Liver (tissue), 9 donors: ENCODE data around the gene MS4A6A. TPM values are rescaled to one million over a fixed set of nuclear protein-coding genes. Genes with fewer than 3 reads are reported as not detected.
"Not testable (repeated sequence)": the region's sequence is repeated elsewhere in the genome, so short reads cannot be mapped to it uniquely, and the experiment has no call there.

Experiments
- DNase-seq: peaks from one replicate; pipeline ENCODE4 v3.0.0-alpha.2; 2017; ENCODE audit warnings: low spot score
- H3K27ac ChIP-seq, 2 donors: one replicate each; pipeline ENCODE4 v1.7.0; 2013; ENCODE audit warnings: inconsistent platforms in 2 of 2, low read length in 2 of 2, control low read depth in 1 of 2, low read depth in 1 of 2, mild to moderate bottlenecking in 1 of 2
- H3K27me3 ChIP-seq, 4 donors: one replicate each; pipeline versions ENCODE4 v1.6.1 to v1.7.0; 2013; ENCODE audit warnings: low read length in 3 of 4, inconsistent platforms in 1 of 4, mild to moderate bottlenecking in 1 of 4, moderate library complexity in 1 of 4; ENCODE audit not compliant: control insufficient read depth in 4 of 4, insufficient read depth in 4 of 4
- H3K36me3 ChIP-seq, 4 donors: one replicate each; pipeline versions ENCODE4 v1.6.1 to v1.7.0; 2013; ENCODE audit warnings: low read length in 3 of 4, mild to moderate bottlenecking in 3 of 4, low read depth in 1 of 4, moderate library complexity in 1 of 4; ENCODE audit not compliant: control insufficient read depth in 4 of 4, insufficient read depth in 3 of 4
- H3K4me1 ChIP-seq, 4 donors: one replicate each; pipeline versions ENCODE4 v1.6.1 to v1.7.0; 2013; ENCODE audit warnings: low read length in 3 of 4, mild to moderate bottlenecking in 3 of 4, moderate library complexity in 1 of 4; ENCODE audit not compliant: control insufficient read depth in 4 of 4, insufficient read depth in 4 of 4
- H3K4me3 ChIP-seq, 3 donors: one replicate each; pipeline versions ENCODE4 v1.6.1 to v1.7.0; 2013; ENCODE audit warnings: low read length in 3 of 3, control low read depth in 1 of 3, low read depth in 1 of 3, mild to moderate bottlenecking in 1 of 3
- H3K9ac ChIP-seq, 2 donors: one replicate each; pipeline ENCODE4 v1.7.0; 2013; ENCODE audit warnings: low read length in 2 of 2, mild to moderate bottlenecking in 2 of 2, moderate library complexity in 2 of 2, control low read depth in 1 of 2, low read depth in 1 of 2
- H3K9me3 ChIP-seq, 4 donors: one replicate each; pipeline versions ENCODE4 v1.6.1 to v1.7.0; 2013; ENCODE audit warnings: low read length in 3 of 4; ENCODE audit not compliant: control insufficient read depth in 4 of 4
- ATF3 ChIP-seq: IDR thresholded peaks from 2 replicates; pipeline ENCODE4 v1.6.1; 2016; ENCODE audit warnings: antibody characterized with exemption
- CTCF ChIP-seq: fragments of 150-350 bp; IDR thresholded peaks from 2 replicates; pipeline ENCODE4 v1.5.1; 2017; ENCODE audit warnings: improper control_type of control experiment, low read depth, low read length; ENCODE audit not compliant: missing input control
- EGR1 ChIP-seq, 2 donors: IDR thresholded peaks; 2 replicates each; pipeline ENCODE4 v1.6.1; 2016 to 2018; ENCODE audit warnings: antibody characterized with exemption in 2 of 2, low read depth in 2 of 2
- FOXA1 ChIP-seq: IDR thresholded peaks from 2 replicates; pipeline ENCODE4 v1.6.1; 2016; ENCODE audit warnings: antibody characterized with exemption
- FOXA2 ChIP-seq: IDR thresholded peaks from 2 replicates; pipeline ENCODE4 v1.6.1; 2016; ENCODE audit warnings: antibody characterized with exemption
- GABPA ChIP-seq, 2 donors: IDR thresholded peaks in 1 of 2; conservative IDR thresholded peaks in 1 of 2; 2 replicates each; pipeline ENCODE4 v1.6.1; 2016; ENCODE audit warnings: antibody characterized with exemption in 2 of 2, mild to moderate bottlenecking in 1 of 2, moderate library complexity in 1 of 2
- HNF4A ChIP-seq, 2 donors: conservative IDR thresholded peaks; 2 replicates each; pipeline ENCODE4 v1.6.1; 2016; ENCODE audit warnings: antibody characterized with exemption in 2 of 2, mild to moderate bottlenecking in 2 of 2
- NR2F2 ChIP-seq: IDR thresholded peaks from 2 replicates; pipeline ENCODE4 v1.6.1; 2016; ENCODE audit warnings: antibody characterized with exemption
- REST ChIP-seq: IDR thresholded peaks from 2 replicates; pipeline ENCODE4 v1.6.1; 2016; ENCODE audit warnings: antibody characterized with exemption, mild to moderate bottlenecking
- RXRA ChIP-seq, 2 donors: IDR thresholded peaks; 2 replicates each; pipeline ENCODE4 v1.6.1; 2017 to 2018; ENCODE audit warnings: antibody characterized with exemption in 2 of 2, mild to moderate bottlenecking in 1 of 2
- SP1 ChIP-seq: IDR thresholded peaks from 2 replicates; pipeline ENCODE4 v1.6.1; 2018; ENCODE audit warnings: antibody characterized with exemption, mild to moderate bottlenecking
- TAF1 ChIP-seq: conservative IDR thresholded peaks from 2 replicates; pipeline ENCODE4 v1.6.1; 2016; ENCODE audit warnings: antibody characterized with exemption, mild to moderate bottlenecking
- YY1 ChIP-seq: IDR thresholded peaks from 2 replicates; pipeline ENCODE4 v1.6.1; 2016; ENCODE audit warnings: antibody characterized with exemption, mild to moderate bottlenecking
- ZBTB33 ChIP-seq: IDR thresholded peaks from 2 replicates; pipeline ENCODE4 v1.6.1; 2016; ENCODE audit warnings: antibody characterized with exemption
- WGBS: extraction: QIAGEN DNeasy Blood & Tissue Kit; methylation state at CpG from one replicate; pipeline ENCODE4 v1.1.7; 2013; 5-methylcytosine and 5-hydroxymethylcytosine counted together
- polyA plus RNA-seq, 2 donors: library from polyadenylated mRNA; stranded (reverse) in 1 of 2; unstranded in 1 of 2; fragments of 200-250 nt in 1 of 2; fragments of >200 nt in 1 of 2; fragmentation: Nextera tagmentation in 1 of 2; extraction: Ambion mirVana in 1 of 2; gene quantifications; one replicate each; pipeline versions ENCODE4 v1.2.1 to v1.2.3, GENCODE V29; 2013 to 2015
- total RNA-seq, 2 donors: library from RNA; depleted of rRNA; stranded (reverse); fragments of >200 nt; gene quantifications; one replicate each; pipeline ENCODE4 v1.2.3, GENCODE V29; 2014
- donor health status: healthy.
- donor health status: healthy.
- donor health status: healthy.
- donor health status: healthy.
- donor health status: healthy.

The MS4A6A gene
- total and polyA plus RNA-seq, 4 donors = 64.6 to 117 (median 99.4) TPM

GRCh38 chr11:60155931-60156330, 27.0 kb downstream of the MS4A6A start:
- DNase-seq = no peak
- Histone ChIP-seq H3K27ac (no peak overlapping the region), H3K9me3 (peaks cover 0 to 3% (median 0%) of the 10 kb centered on the region in 4 donors), H3K9ac (no peak overlapping the region), H3K4me1 (no peaks in the 10 kb centered on the region), H3K36me3 (no peaks in the 10 kb centered on the region), H3K27me3 (no peaks in the 10 kb centered on the region), H3K4me3 (no peak overlapping the region)
- 69% methylated on average over 3 of the region's 3 CpGs for WGBS
- no peak for TF ChIP-seq HNF4A (conservative IDR thresholded peaks at IDR 0.05)
- no peak for TF ChIP-seq YY1
- no peak for TF ChIP-seq EGR1 (IDR thresholded peaks at IDR 0.05; ENCODE audit: low read depth in 2 of 2)
- no peak for TF ChIP-seq CTCF
- no peak for TF ChIP-seq SP1
- TF ChIP-seq FOXA1 = no peak
- no peak for TF ChIP-seq ATF3
- no peak for TF ChIP-seq TAF1
- no peak for TF ChIP-seq FOXA2
- TF ChIP-seq RXRA (IDR thresholded peaks at IDR 0.05) = no peak

- H3K4me3 ChIP-seq, H3K4me1 ChIP-seq, DNase-seq, H3K27ac ChIP-seq, H3K9me3 ChIP-seq, H3K9ac ChIP-seq, H3K27me3 ChIP-seq, H3K36me3 ChIP-seq: not testable (repeated sequence)
Measured at GRCh38 chr11:60152727-60153126, 30.2 kb downstream of the MS4A6A start.

- TF ChIP-seq ZBTB33 (no peak), GABPA (IDR thresholded peaks at IDR 0.05 in 1 of 2, conservative IDR thresholded peaks at IDR 0.05 in 1 of 2) (no peak), EGR1 (IDR thresholded peaks at IDR 0.05; ENCODE audit: low read depth in 2 of 2) (no peak), FOXA1 (no peak), ATF3 (no peak), REST (no peak), NR2F2 (no peak)
- WGBS = 61% methylated on average over 1 of the region's 1 CpG
- H3K4me1 ChIP-seq = no peaks in the 10 kb centered on the region
Measured at GRCh38 chr11:60150279-60150678, 32.6 kb downstream of the MS4A6A start.

More at GRCh38 chr11:60150279-60150678, 32.6 kb downstream of the MS4A6A start:
- no peak overlapping the region for H3K9ac ChIP-seq
- H3K9me3 ChIP-seq = no peaks in the 10 kb centered on the region
- no peak overlapping the region for H3K4me3 ChIP-seq
- H3K36me3 ChIP-seq = no peaks in the 10 kb centered on the region
- no peak for DNase-seq
- H3K27me3 ChIP-seq = no peaks in the 10 kb centered on the region
- H3K27ac ChIP-seq = no peak overlapping the region
